HG03097 (cell line): Measurements from ENCODE around the gene AGTR1.
"Not testable (repeated sequence)": the region's sequence is repeated elsewhere in the genome, so short reads cannot be mapped to it uniquely, and the experiment has no call there.

ENCODE experiments used
- ATAC-seq: cut with Tn5 transposase; IDR thresholded peaks from one replicate; pipeline ENCODE4 v1.9.1; 2021; ENCODE audit not compliant: unreplicated experiment, low FRiP score

AGTR1 gene

GRCh38 chr3:148757238-148758215 is 59.8 kb downstream of the AGTR1 start:
- no peak for ATAC-seq

GRCh38 chr3:148758303-148758884 is 60.7 kb downstream of the AGTR1 start:
- no peak for ATAC-seq

GRCh38 chr3:148759430-148759829 is 61.7 kb downstream of the AGTR1 start:
- ATAC-seq, result no peak

- no peak for ATAC-seq
Observed at GRCh38 chr3:148763156-148763680, 65.5 kb downstream of the AGTR1 start.

- no peak for ATAC-seq
Observed at GRCh38 chr3:148763986-148764935, 66.6 kb downstream of the AGTR1 start.

- no peak for ATAC-seq
Observed at GRCh38 chr3:148772361-148772760, 74.7 kb downstream of the AGTR1 start.

- no peak for ATAC-seq
Observed at GRCh38 chr3:148772835-148773234, 75.1 kb downstream of the AGTR1 start.

GRCh38 chr3:148773805-148774204 is 76.1 kb downstream of the AGTR1 start:
- no peak for ATAC-seq

- no peak for ATAC-seq
Observed at GRCh38 chr3:148778926-148779325, 81.2 kb downstream of the AGTR1 start.

GRCh38 chr3:148785026-148785425 is 87.3 kb downstream of the AGTR1 start:
- not testable (repeated sequence) for ATAC-seq

- ATAC-seq, result not testable (repeated sequence)
Observed at GRCh38 chr3:148786159-148786558, 88.5 kb downstream of the AGTR1 start.

- no peak for ATAC-seq
Observed at GRCh38 chr3:148789146-148789545, 91.4 kb downstream of the AGTR1 start.

- ATAC-seq, result no peak
Observed at GRCh38 chr3:148789906-148790305, 92.2 kb downstream of the AGTR1 start.

- no peak for ATAC-seq
Observed at GRCh38 chr3:148790370-148790769, 92.7 kb downstream of the AGTR1 start.

- ATAC-seq, result no peak
Observed at GRCh38 chr3:148790851-148791735, 93.4 kb downstream of the AGTR1 start.

GRCh38 chr3:148791920-148792319 is 94.2 kb downstream of the AGTR1 start:
- no peak for ATAC-seq

- no peak for ATAC-seq
Observed at GRCh38 chr3:148792516-148792915, 94.8 kb downstream of the AGTR1 start.
